ENCODE measurements around the gene UGT1A5. TPM values are rescaled to one million over a fixed set of nuclear protein-coding genes. Genes with fewer than 3 reads are reported as not detected.

Gene UGT1A5
- polyA plus RNA-seq, 1 of the 3 experiments (the other 2 are of a cell fraction): not detected

GRCh38 chr2:233817361-233817911 is 104.7 kb downstream of the UGT1A5 start (continued):
- TF ChIP-seq SIN3A (IDR thresholded peaks at IDR 0.05; ENCODE audit: borderline replicate concordance, low read depth, low read length) (no peak), TCF12 (IDR thresholded peaks at IDR 0.05) (no peak), FOXM1 (IDR thresholded peaks at IDR 0.05; ENCODE audit: low read depth) (no peak)

GRCh38 chr2:233817995-233818638 is 105.4 kb downstream of the UGT1A5 start:
- H3K27me3 ChIP-seq (ENCODE audit: insufficient read depth): no peaks in the 10 kb centered on the region
- no peak overlapping the region for H3K27ac ChIP-seq (ENCODE audit: low read depth in 2 of 2, low read length in 1 of 2)
- H2AFZ ChIP-seq (ENCODE audit: low read depth): no peak overlapping the region
- peaks cover 0 to 3% of the 10 kb centered on the region in 2 experiments; a peak in 1 of 4 replicates for H3K4me1 ChIP-seq (ENCODE audit: control insufficient read depth in 1 of 2, insufficient read depth in 2 of 2, low read depth in 1 of 2, low read length in 1 of 2)
- H3K9me3 ChIP-seq: no peaks in the 10 kb centered on the region
- ChIA-PET POLR2A (no interaction called here), CTCF (interaction anchor here (1.5 kb wide), 1 partner anchor 15 kb away, joined by 5 read pairs; no protein-coding TSS in a partner anchor)
- no peaks in the 10 kb centered on the region for H4K20me1 ChIP-seq (ENCODE audit: insufficient read depth)
- WGBS (ENCODE audit: low lambda C conversion rate): 85% methylated on average over 10 of the region's 11 CpGs
- no peak overlapping the region for H3K4me3 ChIP-seq (ENCODE audit: low read depth in 2 of 2, low read length in 1 of 2)
- no peak for TF ChIP-seq NFIC (IDR thresholded peaks at IDR 0.05; ENCODE audit: borderline replicate concordance)
- no peak for TF ChIP-seq TEAD4 (IDR thresholded peaks at IDR 0.05; ENCODE audit: borderline replicate concordance, insufficient read depth)
- no peak for TF ChIP-seq YY1 (IDR thresholded peaks at IDR 0.05; ENCODE audit: low read depth)
- TF ChIP-seq RXRA (IDR thresholded peaks at IDR 0.05; ENCODE audit: borderline replicate concordance, low read depth): no peak
- no peak for TF ChIP-seq CTCF (IDR thresholded peaks at IDR 0.05)
- no peak for TF ChIP-seq RCOR1 (IDR thresholded peaks at IDR 0.05; ENCODE audit: low read length)
- no peak for TF ChIP-seq EP300 (IDR thresholded peaks at IDR 0.05; ENCODE audit: borderline replicate concordance in 1 of 2, low read depth in 1 of 2, low read length in 1 of 2)
- TF ChIP-seq SIN3A (IDR thresholded peaks at IDR 0.05; ENCODE audit: borderline replicate concordance, low read depth, low read length): no peak
- no peak for TF ChIP-seq JUND (IDR thresholded peaks at IDR 0.05)
- TF ChIP-seq CHD2 (IDR thresholded peaks at IDR 0.05; ENCODE audit: low read length, partially characterized antibody): no peak
- no peak for TF ChIP-seq MAX (IDR thresholded peaks at IDR 0.05; ENCODE audit: low read depth)
- no peak for TF ChIP-seq TAF1 (IDR thresholded peaks at IDR 0.05; ENCODE audit: borderline replicate concordance, low read depth, low read length)
- H3K9ac ChIP-seq: no peak overlapping the region
- H3F3A ChIP-seq (replicated peaks; ENCODE audit: insufficient read depth): no peaks in the 10 kb centered on the region
- no peak for DNase-seq
- H3K36me3 ChIP-seq (replicated peaks in 1 of 2; ENCODE audit: control insufficient read depth in 1 of 2, insufficient read depth in 2 of 2, low read length in 1 of 2): no peaks in the 10 kb centered on the region
- no peaks in the 10 kb centered on the region for H3K79me2 ChIP-seq (ENCODE audit: insufficient read depth)
- no peaks in the 10 kb centered on the region for H3K9me2 ChIP-seq
- H3K4me2 ChIP-seq: no peak overlapping the region
